ENCODE data around the gene R3HDML.
"Not testable (repeated sequence)": the region's sequence is repeated elsewhere in the genome, so short reads cannot be mapped to it uniquely, and the experiment has no call there.

Gene R3HDML

DNA sequence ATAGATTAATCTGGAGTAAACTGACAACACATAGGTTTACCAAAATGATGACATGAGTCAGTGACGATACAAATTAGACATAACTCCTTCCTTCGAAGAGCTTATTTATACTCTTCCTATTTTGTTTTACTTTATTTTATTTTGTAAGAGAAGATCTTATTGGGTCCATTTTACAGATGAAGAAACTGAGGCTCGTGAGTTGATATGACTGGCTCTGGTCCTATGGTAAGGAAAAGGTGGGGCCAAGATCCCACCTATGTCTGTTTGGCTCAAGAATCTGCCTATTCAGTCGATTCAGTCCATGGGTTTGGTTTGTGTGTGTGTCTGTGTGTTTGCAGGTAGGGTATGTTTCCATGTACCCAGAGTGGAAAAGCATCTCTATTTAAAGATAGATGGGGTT lies 8.4 kb upstream of the R3HDML start:
- no peak for DNase-seq (ENCODE audit: low spot score)

DNA sequence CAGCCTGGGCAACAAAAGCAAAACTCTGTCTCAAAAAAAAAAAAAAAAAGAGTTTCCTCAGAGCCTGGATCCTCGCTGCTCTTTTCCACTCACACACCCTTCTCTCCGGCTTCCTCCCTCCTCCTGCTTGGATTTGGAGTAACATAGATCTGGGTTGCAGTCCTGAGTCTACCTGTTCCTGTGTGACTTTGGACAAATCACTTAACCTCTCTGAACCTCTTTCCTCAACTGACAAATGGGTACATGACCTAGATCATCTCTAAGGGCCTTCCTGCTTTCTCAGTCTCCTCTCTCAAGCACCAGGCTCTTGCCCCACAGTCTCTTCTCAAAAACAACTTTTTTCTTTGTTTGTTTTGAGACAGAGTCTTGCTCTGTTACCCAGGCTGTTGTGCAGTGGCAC lies 5.6 kb upstream of the R3HDML start:
- DNase-seq (ENCODE audit: low spot score), result no peak

DNA sequence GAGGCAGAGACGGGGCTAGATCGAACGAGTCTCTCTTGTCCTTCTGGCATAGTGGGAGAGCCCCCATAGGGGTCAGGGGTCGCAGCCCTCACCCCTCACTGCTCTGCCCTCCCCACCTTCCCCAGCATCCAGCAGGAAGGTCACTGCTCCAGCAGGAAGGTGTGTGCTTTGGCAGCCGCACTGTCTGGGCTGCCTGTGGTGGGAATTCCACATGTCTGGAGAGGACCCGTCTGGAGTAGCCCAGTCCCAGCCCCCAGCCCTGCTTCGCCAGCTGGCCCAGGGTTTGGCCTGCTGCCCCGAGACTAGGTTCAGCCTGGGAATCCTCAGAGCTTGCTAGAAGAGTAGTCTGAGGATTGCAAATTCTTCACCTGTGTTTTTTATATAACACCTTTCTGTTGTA lies 2.5 kb upstream of the R3HDML start:
- no peak for DNase-seq (ENCODE audit: low spot score)

DNA sequence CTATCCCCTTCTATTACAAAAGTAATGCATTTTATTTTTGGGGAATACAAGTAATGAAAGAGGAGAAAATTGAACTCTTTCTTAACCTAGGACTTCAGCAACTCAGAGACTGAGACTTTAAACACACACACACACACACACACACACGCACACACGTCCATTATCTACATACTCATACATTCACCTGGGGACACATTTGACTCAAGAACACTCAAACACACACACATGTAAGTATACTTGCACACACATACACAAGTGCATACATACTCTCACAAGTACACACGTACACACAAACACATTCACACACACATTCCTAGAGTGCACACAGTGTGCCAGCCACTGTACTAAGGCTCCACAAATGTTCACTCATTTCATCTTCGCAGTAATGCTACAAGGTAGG lies 2.1 kb upstream of the R3HDML start:
- no peak for DNase-seq (ENCODE audit: low spot score)

DNA sequence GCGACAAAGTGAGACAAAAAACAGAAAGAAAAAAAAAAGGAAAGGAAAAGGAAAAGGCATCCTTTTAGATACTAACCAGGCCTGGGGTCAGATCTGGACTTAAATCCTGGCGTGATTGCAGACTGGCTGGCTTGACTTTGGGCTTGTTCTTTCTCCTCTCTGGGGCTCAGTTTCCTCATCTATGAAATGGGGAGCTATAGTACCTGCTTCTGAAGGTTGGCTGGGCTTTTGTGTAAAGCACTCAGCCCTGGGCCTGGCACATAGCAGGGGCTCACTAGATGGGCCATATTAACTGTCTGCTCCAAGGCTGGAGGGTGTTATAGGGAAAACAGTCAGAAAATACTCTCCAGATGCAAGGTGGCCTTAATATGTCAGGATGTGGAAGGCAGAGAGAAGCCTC lies 1.2 kb upstream of the R3HDML start:
- no peak for DNase-seq (ENCODE audit: low spot score)

DNA sequence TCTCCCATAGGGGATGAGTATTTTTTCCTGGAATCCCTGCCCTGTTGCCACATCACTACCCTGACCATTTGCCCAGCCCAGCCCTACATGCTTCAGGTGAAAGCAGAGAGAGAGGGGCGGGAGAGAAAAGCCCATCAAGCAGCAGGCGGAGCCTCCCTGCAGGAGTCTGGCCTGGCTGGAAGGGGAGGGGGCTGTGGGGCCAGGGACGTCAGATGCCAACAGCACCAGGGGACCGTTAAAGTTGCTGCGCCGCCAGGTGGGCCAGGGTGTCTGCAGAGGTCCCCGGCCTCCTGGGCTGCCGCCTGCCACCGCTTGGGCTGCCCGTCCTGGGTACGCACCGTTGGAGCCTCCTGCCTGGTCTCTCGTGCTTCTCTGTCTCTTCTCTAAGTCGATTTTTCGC lies 757 bp upstream of the R3HDML start:
- DNase-seq (ENCODE audit: low spot score), result no peak

DNA sequence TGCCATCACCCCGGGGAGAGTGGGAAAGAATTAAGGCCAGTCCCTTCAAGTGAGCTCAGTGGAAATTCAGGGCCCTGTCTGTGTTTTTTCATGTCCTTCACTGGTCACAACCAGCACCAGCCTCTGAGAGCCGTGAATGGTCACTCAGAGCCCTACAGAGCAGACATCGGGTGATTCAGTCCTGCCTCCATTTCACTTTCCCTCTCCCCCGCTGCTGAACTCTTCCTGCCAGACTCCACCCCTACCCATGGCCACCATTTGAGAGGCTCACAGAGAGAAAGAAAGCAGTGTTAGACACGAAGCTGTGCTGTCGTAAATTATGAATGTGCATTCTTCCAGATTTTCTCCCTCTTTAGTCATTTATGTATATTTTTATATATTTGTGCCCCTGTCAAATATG lies 5.4 kb downstream of the R3HDML start:
- DNase-seq (ENCODE audit: low spot score), result no peak

DNA sequence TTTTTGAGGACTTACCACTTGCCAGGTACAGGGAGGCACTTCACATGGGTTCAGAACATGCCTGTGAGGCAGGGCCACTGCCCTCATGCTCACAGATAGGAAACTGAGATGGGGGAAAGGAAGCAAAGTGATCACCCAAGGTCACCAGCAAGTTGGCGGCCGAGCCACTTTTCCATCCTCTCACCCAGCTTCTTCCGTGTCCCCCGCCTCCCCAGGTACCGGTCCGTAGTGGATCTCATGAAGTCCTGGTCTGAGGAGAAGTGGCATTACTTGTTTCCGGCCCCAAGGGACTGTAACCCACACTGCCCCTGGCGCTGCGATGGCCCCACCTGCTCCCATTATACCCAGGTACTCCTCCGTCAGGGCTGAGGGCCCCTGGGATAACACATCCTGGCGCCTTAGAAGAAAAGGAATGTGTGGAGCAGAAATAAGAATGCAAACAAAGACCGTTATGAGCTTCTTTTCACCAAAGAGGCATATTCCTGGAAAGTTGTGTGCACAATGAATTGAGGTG lies 6.4 kb downstream of the R3HDML start:
- no peak for DNase-seq (ENCODE audit: low spot score)

DNA sequence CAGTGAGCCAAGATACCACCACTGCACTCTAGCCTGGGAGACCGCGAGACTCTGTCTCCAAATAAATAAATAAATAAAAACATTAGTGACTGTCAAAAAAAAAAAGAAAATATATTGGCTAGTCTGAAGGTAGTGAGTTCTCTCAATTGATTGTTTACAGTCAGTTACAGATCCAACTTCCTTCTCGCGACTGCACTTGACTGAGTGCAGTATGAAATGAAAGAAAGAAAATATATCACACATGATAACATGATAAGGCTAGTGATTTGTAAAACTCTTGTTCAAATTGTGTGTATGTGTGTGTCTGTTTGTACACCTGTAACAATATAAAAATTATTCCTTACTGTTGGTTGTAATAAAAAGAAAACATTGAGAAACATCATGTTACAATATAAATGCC lies 7.9 kb downstream of the R3HDML start:
- DNase-seq (ENCODE audit: low spot score), result no peak

DNA sequence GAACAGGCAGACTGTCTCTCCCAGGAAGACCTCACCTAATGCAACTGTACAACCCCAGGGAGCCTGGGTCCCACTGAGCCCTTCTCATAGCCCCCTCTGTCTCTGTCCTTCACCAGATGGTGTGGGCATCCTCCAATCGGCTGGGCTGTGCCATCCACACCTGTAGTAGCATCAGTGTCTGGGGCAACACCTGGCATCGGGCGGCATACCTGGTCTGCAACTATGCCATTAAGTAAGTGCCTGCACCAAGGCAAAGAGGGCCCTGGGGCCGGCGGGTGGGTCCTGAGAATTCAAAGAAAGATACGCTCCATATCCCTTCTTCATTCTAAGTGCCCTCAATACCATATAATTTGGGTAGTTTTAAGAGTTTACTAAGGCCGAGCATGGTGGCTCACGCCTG lies 8.3 kb downstream of the R3HDML start:
- no peak for DNase-seq (ENCODE audit: low spot score)

DNA sequence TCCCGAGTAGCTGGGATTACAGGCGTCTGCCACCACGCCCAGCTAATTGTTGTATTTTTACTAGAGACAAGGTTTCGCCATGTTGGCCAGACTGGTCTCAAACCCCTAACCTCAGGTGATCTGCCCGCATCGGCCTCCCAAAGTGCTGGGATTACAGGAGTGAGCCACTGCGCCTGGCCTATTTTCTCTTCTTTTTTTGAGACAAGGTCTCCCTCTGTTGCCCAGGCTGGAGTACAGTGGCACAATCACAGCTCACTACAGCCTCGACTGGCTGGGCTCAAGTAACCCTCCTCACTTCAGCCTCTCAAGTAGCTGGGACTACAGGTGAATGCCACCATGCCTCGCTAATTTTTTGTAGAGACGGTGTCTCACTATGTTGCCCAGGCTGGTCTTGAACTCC lies 9.1 kb downstream of the R3HDML start:
- not testable (repeated sequence) for DNase-seq (ENCODE audit: low spot score)

DNA sequence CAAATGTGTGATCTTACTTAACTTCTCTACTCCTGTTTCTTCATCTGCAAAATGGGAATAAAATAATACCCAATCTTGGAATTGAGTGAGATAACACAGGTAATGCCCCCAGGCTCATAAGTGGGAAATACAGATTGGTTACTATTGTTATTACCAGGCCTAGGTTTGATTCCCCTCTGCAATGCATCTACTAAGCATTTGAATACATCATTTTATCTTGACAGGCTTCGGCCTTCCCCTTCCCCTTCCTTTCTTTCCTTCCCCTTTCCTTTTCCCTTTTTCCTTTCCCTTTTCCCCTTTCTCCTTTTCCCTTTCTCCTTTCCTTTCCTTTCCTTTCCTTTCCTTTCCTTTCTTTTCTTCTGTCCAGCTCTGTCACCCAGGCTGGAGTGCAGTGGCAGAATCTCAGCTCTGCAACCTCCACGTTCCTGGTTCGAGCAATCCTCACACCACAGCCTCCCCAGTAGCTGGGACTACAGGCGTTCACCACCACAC lies 11.4 kb downstream of the R3HDML start:
- no peak for DNase-seq (ENCODE audit: low spot score)

DNA sequence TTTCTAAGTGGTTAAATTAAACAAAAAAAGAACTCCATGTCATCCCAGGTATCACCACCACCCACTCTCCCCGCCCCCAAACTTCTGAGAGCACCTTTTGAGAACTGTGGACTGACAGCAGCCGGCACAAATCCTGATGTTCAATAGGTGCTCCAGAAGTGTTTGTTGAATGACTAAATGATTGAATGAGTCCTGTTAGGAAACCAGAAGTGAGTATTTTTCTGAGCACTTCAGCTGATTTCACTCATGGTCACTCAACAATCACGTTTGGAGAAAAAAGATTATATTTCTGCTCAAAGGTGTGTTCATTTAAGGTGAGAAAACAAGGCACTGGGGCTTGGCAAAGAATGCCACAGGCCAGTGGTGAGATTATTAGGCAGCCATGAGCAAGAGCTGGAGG lies 12.5 kb downstream of the R3HDML start:
- DNase-seq (ENCODE audit: low spot score), result no peak

DNA sequence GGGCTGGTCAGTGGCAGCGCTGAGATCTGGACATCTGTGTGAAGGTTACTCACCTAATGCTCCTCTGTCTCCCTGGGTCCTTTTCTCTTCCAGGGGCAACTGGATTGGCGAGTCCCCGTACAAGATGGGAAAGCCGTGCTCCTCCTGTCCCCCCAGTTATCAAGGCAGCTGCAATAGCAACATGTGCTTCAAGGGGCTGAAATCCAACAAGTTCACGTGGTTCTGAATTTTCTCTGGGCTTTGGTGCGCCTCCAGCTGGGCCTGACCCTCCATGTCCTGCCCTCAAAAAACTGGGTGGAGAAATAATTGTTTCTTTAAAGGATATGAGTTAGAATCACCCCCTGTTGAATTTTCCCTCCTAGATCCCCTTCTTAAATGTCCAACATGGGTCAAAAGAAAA lies 13.7 kb downstream of the R3HDML start:
- DNase-seq (ENCODE audit: low spot score), result no peak

DNA sequence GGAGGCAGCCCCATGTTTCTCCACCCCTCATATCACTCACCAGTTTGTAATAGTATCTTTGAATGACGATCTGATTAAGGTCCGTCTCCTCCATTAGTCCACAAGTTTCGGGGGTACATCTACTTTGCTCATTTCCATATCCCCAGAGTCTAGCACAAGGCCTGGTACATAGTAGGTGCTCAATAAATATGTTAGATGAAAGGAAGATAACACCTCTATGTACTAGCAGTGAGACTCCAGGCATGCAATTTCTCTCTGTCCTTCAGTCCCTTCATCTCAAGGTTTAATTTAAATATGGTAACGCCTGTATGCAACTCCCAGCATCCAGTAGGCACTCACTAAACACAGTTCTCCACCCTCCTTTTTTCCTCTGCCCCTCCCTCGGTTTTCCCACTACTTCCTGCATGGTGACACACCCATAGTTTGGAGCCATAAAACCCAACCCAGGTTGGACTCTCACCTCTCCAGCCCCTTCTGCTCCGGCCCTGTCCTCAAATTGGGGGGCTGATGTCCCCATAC lies 18.2 kb downstream of the R3HDML start:
- DNase-seq (ENCODE audit: low spot score), result no peak

DNA sequence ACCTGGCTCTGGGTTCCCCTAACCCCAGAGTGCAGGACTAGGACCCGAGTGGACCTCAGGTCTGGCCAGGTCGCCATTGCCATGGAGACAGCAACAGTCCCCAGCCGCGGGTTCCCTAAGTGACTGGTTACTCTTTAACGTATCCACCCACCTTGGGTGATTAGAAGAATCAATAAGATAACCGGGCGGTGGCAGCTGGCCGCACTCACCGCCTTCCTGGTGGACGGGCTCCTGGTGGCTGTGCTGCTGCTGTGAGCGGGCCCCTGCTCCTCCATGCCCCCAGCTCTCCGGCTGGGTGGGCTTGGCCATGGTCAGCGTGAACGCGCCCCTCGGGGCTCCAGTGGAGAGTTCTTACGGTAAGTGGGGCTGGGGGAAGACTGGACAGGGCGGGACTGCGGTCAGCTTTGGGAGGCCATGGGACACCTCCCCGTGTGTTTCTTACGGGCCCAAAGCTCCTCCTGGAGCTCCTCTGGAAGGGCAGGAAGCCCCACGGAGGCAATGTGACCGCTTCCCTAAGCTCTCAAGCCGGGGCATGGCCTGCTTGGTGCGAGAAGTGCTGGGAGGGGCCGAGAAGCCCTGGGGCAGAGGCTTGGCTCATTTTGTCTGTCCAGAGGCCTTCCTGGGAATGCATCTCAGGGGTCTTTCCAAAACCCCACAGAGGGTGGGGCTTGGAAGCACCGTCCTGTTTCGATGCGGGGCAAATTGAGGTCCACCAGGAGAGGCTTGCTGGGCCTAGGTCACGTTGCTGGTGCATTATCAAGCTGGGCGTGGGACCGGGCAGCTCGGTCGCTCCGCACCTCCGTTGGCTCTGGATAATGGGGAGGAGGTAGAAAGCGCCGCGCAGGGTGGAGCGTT lies 18.9 kb downstream of the R3HDML start, which contains the start of gene HNF4A:
HNF4A (plus strand) TSS at position 202 of the 855 bp plus-strand sequence; CDS start at position 308, 106 bp downstream.
- no peak for DNase-seq (ENCODE audit: low spot score)

DNA sequence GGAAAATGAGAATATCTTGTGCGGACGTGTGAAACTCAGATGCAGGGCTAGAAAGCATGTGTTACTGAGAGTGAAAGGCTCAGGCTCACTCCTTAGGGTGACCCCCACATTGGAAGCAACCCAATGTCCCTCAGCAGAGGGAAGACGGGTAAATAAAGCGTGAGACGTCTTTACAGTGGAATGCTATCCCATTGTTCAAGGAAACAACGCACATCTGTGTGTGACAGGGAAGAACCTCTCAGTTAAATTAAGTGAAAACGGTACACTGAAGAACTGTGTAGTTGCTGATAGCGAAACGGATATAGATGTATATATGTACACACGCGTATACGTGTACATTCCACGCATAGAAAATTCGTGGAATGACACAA lies 19.5 kb downstream of the R3HDML start:
- no peak for DNase-seq (ENCODE audit: low spot score)

DNA sequence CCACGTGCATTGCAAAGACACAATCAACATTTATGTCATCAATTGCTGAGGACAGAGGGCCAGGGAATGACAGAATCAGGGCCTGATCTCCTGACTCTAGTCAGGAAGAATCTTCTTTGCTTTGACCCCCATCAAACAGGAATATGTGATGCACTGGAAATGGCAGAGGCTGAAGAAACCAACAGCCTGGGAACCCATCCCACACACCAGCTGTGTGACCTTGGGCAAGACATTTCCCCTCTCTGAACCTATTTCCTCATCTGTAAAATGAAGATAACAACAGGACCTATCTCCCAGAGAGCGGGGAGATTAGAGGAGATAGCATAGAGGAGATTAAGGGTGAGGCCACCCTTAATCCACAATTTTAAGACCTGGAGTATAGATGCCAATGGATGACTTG lies 20.2 kb downstream of the R3HDML start:
- no peak for DNase-seq (ENCODE audit: low spot score)

DNA sequence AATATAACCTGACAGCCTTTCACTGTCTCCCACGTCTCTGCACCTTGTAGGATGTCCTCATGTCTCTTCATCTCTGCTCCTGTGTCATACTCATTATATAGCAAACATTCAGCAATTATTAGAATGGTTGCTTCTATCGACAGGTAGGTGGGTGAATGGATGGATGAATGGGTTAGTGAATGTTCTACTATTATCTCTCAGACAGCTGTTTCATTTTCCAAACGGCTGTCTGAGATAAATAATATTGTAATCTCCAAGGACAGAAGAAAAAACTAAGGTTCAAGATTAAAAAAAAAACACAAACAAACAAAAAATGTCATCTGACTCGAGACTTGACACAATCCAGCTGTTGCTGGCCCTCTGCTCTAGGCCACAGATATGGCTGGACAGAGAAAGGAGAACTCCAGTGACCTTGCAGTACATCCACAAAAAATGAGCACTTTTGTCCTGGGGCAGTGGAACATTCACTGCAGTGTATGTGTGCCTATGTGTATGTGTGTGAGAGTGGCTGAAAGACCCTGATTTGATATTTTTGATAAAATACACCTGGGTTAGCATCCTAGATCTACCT lies 20.8 kb downstream of the R3HDML start:
- no peak for DNase-seq (ENCODE audit: low spot score)

DNA sequence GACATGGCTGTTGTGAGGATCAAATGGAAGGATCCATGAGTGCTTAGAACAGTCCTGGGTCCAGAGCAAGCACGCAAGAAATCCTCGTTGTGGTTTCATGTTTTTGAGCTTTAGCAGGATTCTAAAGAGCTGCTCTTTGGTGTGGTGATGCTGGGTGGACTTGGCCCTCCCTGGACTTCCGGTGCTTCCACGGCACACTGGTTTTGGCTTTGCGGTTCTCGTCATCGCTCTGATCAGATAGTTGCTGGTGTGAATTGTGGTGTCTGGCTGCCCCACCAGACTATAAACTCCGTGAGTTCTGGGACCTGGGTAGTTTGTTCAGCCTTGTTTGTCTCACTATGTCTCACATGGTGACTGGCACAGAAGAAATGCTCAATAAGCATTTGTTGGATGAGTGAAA lies 21.9 kb downstream of the R3HDML start:
- DNase-seq (ENCODE audit: low spot score), result no peak

DNA sequence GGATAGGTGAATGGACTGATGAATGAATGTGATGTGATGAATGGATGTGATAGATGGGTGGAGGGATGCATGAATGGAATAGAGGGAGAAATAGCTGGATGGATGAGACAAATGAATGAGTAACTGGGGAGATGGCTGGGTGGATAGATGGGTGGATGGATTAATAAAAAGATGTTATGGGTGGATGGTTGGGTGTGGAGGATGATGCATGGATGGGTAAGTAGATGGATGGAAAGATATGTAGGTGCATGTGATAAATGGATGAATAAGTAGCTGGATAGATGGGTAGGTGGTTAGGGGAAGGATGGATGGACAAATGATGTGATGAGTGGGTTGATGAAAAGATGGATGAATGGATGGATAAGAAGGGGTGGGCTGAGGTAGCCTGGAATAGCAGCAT lies 23.4 kb downstream of the R3HDML start:
- DNase-seq (ENCODE audit: low spot score), result no peak

DNA sequence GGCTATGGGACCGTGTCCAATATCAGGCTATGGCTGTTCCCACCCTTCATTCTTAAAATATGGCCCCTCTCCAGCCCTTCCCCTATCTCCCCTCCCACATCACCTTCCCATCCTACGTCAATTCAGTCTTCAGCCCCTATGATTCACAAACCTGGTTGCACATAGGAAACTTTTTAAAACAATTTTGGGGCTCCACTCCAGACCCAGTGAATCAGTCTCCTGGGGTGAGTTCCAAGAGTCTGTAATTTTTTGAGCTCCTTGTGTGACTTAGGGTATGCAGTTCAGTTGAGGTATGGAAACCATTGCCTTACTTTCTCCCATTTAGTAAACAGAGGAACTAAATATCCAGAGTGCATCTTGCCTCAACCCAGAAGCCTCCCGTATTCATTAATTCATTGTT lies 24.2 kb downstream of the R3HDML start:
- no peak for DNase-seq (ENCODE audit: low spot score)

DNA sequence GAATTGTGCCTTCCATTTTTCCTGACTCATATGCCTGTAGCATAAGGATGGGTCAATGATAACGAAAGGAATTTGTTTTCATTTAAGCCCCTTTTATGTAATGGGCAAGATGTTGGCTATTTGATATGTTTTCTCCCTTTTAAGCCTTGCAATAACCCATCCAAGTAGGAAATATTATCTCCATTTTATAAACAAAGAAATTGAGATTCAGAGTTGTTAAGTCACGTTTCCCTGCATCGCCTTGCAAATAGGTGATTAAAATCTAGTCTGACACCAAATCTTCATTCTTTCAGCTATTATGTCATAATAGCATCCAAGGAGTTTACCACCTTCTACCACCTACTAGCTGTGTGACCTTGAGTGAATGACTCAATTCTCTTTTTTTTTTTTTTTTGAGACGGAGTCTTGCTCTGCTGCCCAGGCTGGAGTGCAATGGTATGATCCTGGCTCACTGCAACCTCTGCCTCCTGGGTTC lies 25.7 kb downstream of the R3HDML start:
- DNase-seq (ENCODE audit: low spot score), result no peak

Data from hematopoietic multipotent progenitor cell treated with erythropoietin and hydrocortisone succinate and interleukin-3 and kit ligand, for 17 days (in vitro differentiated cells).